Fibroblast of villous mesenchyme (primary cell): ENCODE data around the gene CUZD1. TPM values are rescaled to one million over a fixed set of nuclear protein-coding genes. Genes with fewer than 3 reads are reported as not detected.

Source experiments
- DNase-seq: peaks from one replicate; pipeline ENCODE4 v3.0.0-alpha.2; 2010; ENCODE audit warnings: low read depth
- H3K4me3 ChIP-seq: 2 replicates; pipeline ENCODE4 v1.5.1; 2011; ENCODE audit warnings: low read depth, mild to moderate bottlenecking, low read length
- CTCF ChIP-seq: IDR thresholded peaks from 2 replicates; pipeline ENCODE4 v1.5.1; 2012; ENCODE audit warnings: low read depth, mild to moderate bottlenecking, low read length; ENCODE audit not compliant: insufficient read depth
- total RNA-seq: library from RNA; depleted of rRNA; stranded (reverse); fragments of >200 nt; gene quantifications from 2 replicates; pipeline ENCODE4 v1.2.3, GENCODE V29; 2012

The CUZD1 gene
- total RNA-seq, 1 donor, result 0.43 TPM

- TF ChIP-seq CTCF, result no peak
- DNase-seq, result no peak
- no peak overlapping the region for H3K4me3 ChIP-seq
Measured at GRCh38 chr10:122814493-122814892, 31.2 kb downstream of the CUZD1 start.

- DNase-seq, result no peak
- no peak overlapping the region for H3K4me3 ChIP-seq
- TF ChIP-seq CTCF, result no peak
Measured at GRCh38 chr10:122812751-122813150, 32.9 kb downstream of the CUZD1 start.

- H3K4me3 ChIP-seq, result no peak overlapping the region
- no peak for TF ChIP-seq CTCF
- DNase-seq, result no peak
Measured at GRCh38 chr10:122802282-122802681, 43.4 kb downstream of the CUZD1 start.

- no peak overlapping the region for H3K4me3 ChIP-seq
- no peak for TF ChIP-seq CTCF
- DNase-seq, result no peak
Measured at GRCh38 chr10:122798704-122799231, 46.9 kb downstream of the CUZD1 start.

- TF ChIP-seq CTCF, result no peak
- no peak overlapping the region for H3K4me3 ChIP-seq
- DNase-seq, result no peak
Measured at GRCh38 chr10:122796796-122797195, 48.9 kb downstream of the CUZD1 start.

- TF ChIP-seq CTCF, result no peak
- no peak overlapping the region for H3K4me3 ChIP-seq
- DNase-seq, result no peak
Measured at GRCh38 chr10:122795924-122796323, 49.7 kb downstream of the CUZD1 start.

- DNase-seq, result peak; percentile 6
- no peak overlapping the region for H3K4me3 ChIP-seq
- no peak for TF ChIP-seq CTCF
Measured at GRCh38 chr10:122786269-122786668, 59.4 kb downstream of the CUZD1 start.
